Measurements from ENCODE around the gene HAAO. TPM values are rescaled to one million over a fixed set of nuclear protein-coding genes. Genes with fewer than 3 reads are reported as not detected.
"Not testable (repeated sequence)": the region's sequence is repeated elsewhere in the genome, so short reads cannot be mapped to it uniquely, and the experiment has no call there.

HAAO gene
- 17.0 TPM for polyA plus RNA-seq (2012; ENCODE audit: low read depth, missing spikeins)

- DNase-seq (ENCODE audit: insufficient read length, low spot score) (peak; percentile 51), FAIRE-seq (no peak)
- TF ChIP-seq PAX5 (IDR thresholded peaks at IDR 0.05; ENCODE audit: insufficient read depth, low read length, severe bottlenecking) (no peak), SPI1 (IDR thresholded peaks at IDR 0.05; ENCODE audit: low read depth, low read length) (no peak), TAF1 (IDR thresholded peaks at IDR 0.05; ENCODE audit: low read depth, low read length) (peak; percentile 22; the same call in 1 of the 2 replicates), POLR2AphosphoS5 (IDR thresholded peaks at IDR 0.05; ENCODE audit: low read depth, low read length) (no peak)
Measured at GRCh38 chr2:42792583-42793333, at the start of gene HAAO. Gene HAAO (minus strand): TSS chr2:42792583. CDS start chr2:42792536, 47 bp downstream.

GRCh38 chr2:42841344-42841743, 49.0 kb upstream of the HAAO start:
- FAIRE-seq (no peak), DNase-seq (ENCODE audit: insufficient read length, low spot score) (no peak)
- TF ChIP-seq TAF1 (IDR thresholded peaks at IDR 0.05; ENCODE audit: low read depth, low read length) (no peak), POLR2AphosphoS5 (IDR thresholded peaks at IDR 0.05; ENCODE audit: low read depth, low read length) (no peak), POLR2A (IDR thresholded peaks at IDR 0.05; ENCODE audit: low read depth, low read length) (no peak), PAX5 (IDR thresholded peaks at IDR 0.05; ENCODE audit: insufficient read depth, low read length, severe bottlenecking) (no peak), POU2F2 (IDR thresholded peaks at IDR 0.05; ENCODE audit: low read depth, low read length) (no peak), SPI1 (IDR thresholded peaks at IDR 0.05; ENCODE audit: low read depth, low read length) (no peak)

GRCh38 chr2:42840760-42841159, 48.4 kb upstream of the HAAO start:
- TF ChIP-seq SPI1 (IDR thresholded peaks at IDR 0.05; ENCODE audit: low read depth, low read length) (no peak), PAX5 (IDR thresholded peaks at IDR 0.05; ENCODE audit: insufficient read depth, low read length, severe bottlenecking) (no peak), POLR2AphosphoS5 (IDR thresholded peaks at IDR 0.05; ENCODE audit: low read depth, low read length) (no peak), POU2F2 (IDR thresholded peaks at IDR 0.05; ENCODE audit: low read depth, low read length) (no peak), POLR2A (IDR thresholded peaks at IDR 0.05; ENCODE audit: low read depth, low read length) (no peak), TAF1 (IDR thresholded peaks at IDR 0.05; ENCODE audit: low read depth, low read length) (no peak)
- no peak for DNase-seq (ENCODE audit: insufficient read length, low spot score)

GRCh38 chr2:42839809-42840501, 47.6 kb upstream of the HAAO start:
- FAIRE-seq (no peak), DNase-seq (ENCODE audit: insufficient read length, low spot score) (no peak)
- TF ChIP-seq SPI1 (IDR thresholded peaks at IDR 0.05; ENCODE audit: low read depth, low read length) (no peak), POLR2AphosphoS5 (IDR thresholded peaks at IDR 0.05; ENCODE audit: low read depth, low read length) (no peak), TAF1 (IDR thresholded peaks at IDR 0.05; ENCODE audit: low read depth, low read length) (no peak), PAX5 (IDR thresholded peaks at IDR 0.05; ENCODE audit: insufficient read depth, low read length, severe bottlenecking) (no peak), POU2F2 (IDR thresholded peaks at IDR 0.05; ENCODE audit: low read depth, low read length) (no peak), POLR2A (IDR thresholded peaks at IDR 0.05; ENCODE audit: low read depth, low read length) (no peak)

More at GRCh38 chr2:42840760-42841159, 48.4 kb upstream of the HAAO start:
- no peak for FAIRE-seq

GRCh38 chr2:42838133-42838532, 45.8 kb upstream of the HAAO start:
- FAIRE-seq (peak; percentile 9), DNase-seq (ENCODE audit: insufficient read length, low spot score) (no peak)
- TF ChIP-seq POLR2A (IDR thresholded peaks at IDR 0.05; ENCODE audit: low read depth, low read length) (no peak), POU2F2 (IDR thresholded peaks at IDR 0.05; ENCODE audit: low read depth, low read length) (no peak), SPI1 (IDR thresholded peaks at IDR 0.05; ENCODE audit: low read depth, low read length) (no peak), TAF1 (IDR thresholded peaks at IDR 0.05; ENCODE audit: low read depth, low read length) (no peak), POLR2AphosphoS5 (IDR thresholded peaks at IDR 0.05; ENCODE audit: low read depth, low read length) (no peak), PAX5 (IDR thresholded peaks at IDR 0.05; ENCODE audit: insufficient read depth, low read length, severe bottlenecking) (no peak)

GRCh38 chr2:42835577-42836371, 43.4 kb upstream of the HAAO start:
- DNase-seq (ENCODE audit: insufficient read length, low spot score) (no peak), FAIRE-seq (no peak)
- TF ChIP-seq POLR2A (IDR thresholded peaks at IDR 0.05; ENCODE audit: low read depth, low read length) (no peak), POLR2AphosphoS5 (IDR thresholded peaks at IDR 0.05; ENCODE audit: low read depth, low read length) (no peak), TAF1 (IDR thresholded peaks at IDR 0.05; ENCODE audit: low read depth, low read length) (no peak), POU2F2 (IDR thresholded peaks at IDR 0.05; ENCODE audit: low read depth, low read length) (no peak), PAX5 (IDR thresholded peaks at IDR 0.05; ENCODE audit: insufficient read depth, low read length, severe bottlenecking) (no peak), SPI1 (IDR thresholded peaks at IDR 0.05; ENCODE audit: low read depth, low read length) (no peak)

GRCh38 chr2:42834161-42834560, 41.8 kb upstream of the HAAO start:
- TF ChIP-seq POLR2A (IDR thresholded peaks at IDR 0.05; ENCODE audit: low read depth, low read length): no peak
- no peak for FAIRE-seq

GRCh38 chr2:42832289-42832634, 39.9 kb upstream of the HAAO start:
- FAIRE-seq (no peak), DNase-seq (ENCODE audit: insufficient read length, low spot score) (no peak)
- TF ChIP-seq POLR2AphosphoS5 (IDR thresholded peaks at IDR 0.05; ENCODE audit: low read depth, low read length) (no peak), SPI1 (IDR thresholded peaks at IDR 0.05; ENCODE audit: low read depth, low read length) (no peak), TAF1 (IDR thresholded peaks at IDR 0.05; ENCODE audit: low read depth, low read length) (no peak), PAX5 (IDR thresholded peaks at IDR 0.05; ENCODE audit: insufficient read depth, low read length, severe bottlenecking) (no peak), POLR2A (IDR thresholded peaks at IDR 0.05; ENCODE audit: low read depth, low read length) (no peak), POU2F2 (IDR thresholded peaks at IDR 0.05; ENCODE audit: low read depth, low read length) (no peak)

More at GRCh38 chr2:42834161-42834560, 41.8 kb upstream of the HAAO start:
- no peak for DNase-seq (ENCODE audit: insufficient read length, low spot score)

GRCh38 chr2:42831575-42832288, 39.3 kb upstream of the HAAO start:
- not testable (repeated sequence) for FAIRE-seq; DNase-seq (ENCODE audit: insufficient read length, low spot score)

All from GM12891 (cell line).